HepG2 (cell line): ENCODE measurements around the gene GPD1. TPM values are rescaled to one million over a fixed set of nuclear protein-coding genes. Genes with fewer than 3 reads are reported as not detected.

ENCODE experiments used
- DMAP1 ChIP-seq: IDR thresholded peaks from 2 replicates; pipeline ENCODE4 v1.6.1; 2016
- FOXP1 ChIP-seq, 2 experiments: fragments of 450-650 bp in 1 of 2; IDR thresholded peaks; 2 replicates each; pipeline ENCODE4 v1.6.1; 2017 to 2018; ENCODE audit warnings: antibody characterized with exemption in 1 of 2
- GLI4 ChIP-seq: sonication (generic); formaldehyde crosslinking; IDR thresholded peaks from 2 replicates; pipeline ENCODE4 v1.5.1; 2020; ENCODE audit warnings: missing genetic modification reagents, mild to moderate bottlenecking, moderate library complexity, borderline replicate concordance
- NFAT5 ChIP-seq: sonication (generic); formaldehyde crosslinking; IDR thresholded peaks from 2 replicates; pipeline ENCODE4 v1.4.0; 2020; ENCODE audit warnings: missing genetic modification reagents
- NPAS2 ChIP-seq: sonication (generic); formaldehyde crosslinking; IDR thresholded peaks from 2 replicates; pipeline ENCODE4 v1.8.0; 2022; ENCODE audit warnings: mild to moderate bottlenecking, missing genetic modification reagents, borderline replicate concordance
- PAWR ChIP-seq: sonication (generic); formaldehyde crosslinking; IDR thresholded peaks from 2 replicates; pipeline ENCODE4 v1.4.0; 2020; ENCODE audit warnings: missing genetic modification reagents, mild to moderate bottlenecking, borderline replicate concordance
- POGZ ChIP-seq: sonication (generic); formaldehyde crosslinking; IDR thresholded peaks from 2 replicates; pipeline ENCODE4 v1.4.0; 2020; ENCODE audit warnings: mild to moderate bottlenecking, missing genetic modification reagents
- PRDM4 ChIP-seq: sonication (generic); formaldehyde crosslinking; IDR thresholded peaks from 2 replicates; pipeline ENCODE4 v1.9.0; 2021; ENCODE audit warnings: missing genetic modification reagents, borderline replicate concordance
- SKI ChIP-seq: fragments of 450-650 bp; IDR thresholded peaks from one replicate; pipeline ENCODE4 v1.6.1; 2018; ENCODE audit warnings: mild to moderate bottlenecking; ENCODE audit not compliant: partially characterized antibody
- TBX3 ChIP-seq: fragments of 450-650 bp; IDR thresholded peaks from 2 replicates; pipeline ENCODE4 v1.6.1; 2017; ENCODE audit warnings: antibody characterized with exemption, mild to moderate bottlenecking, inconsistent platforms, borderline replicate concordance
- WIZ ChIP-seq: sonication (generic); formaldehyde crosslinking; IDR thresholded peaks from 2 replicates; pipeline ENCODE4 v1.5.1; 2020; ENCODE audit warnings: mild to moderate bottlenecking, missing genetic modification reagents
- ZMYM2 ChIP-seq: sonication (generic); formaldehyde crosslinking; IDR thresholded peaks from 2 replicates; pipeline ENCODE4 v1.8.0; 2022; ENCODE audit warnings: mild to moderate bottlenecking, missing genetic modification reagents
- ZNF101 ChIP-seq: sonication (generic); formaldehyde crosslinking; IDR thresholded peaks from 2 replicates; pipeline ENCODE4 v1.4.0; 2020; ENCODE audit warnings: mild to moderate bottlenecking, low read depth, missing genetic modification reagents, borderline replicate concordance
- ZNF160 ChIP-seq: sonication (generic); formaldehyde crosslinking; IDR thresholded peaks from 2 replicates; pipeline ENCODE4 v1.8.0; 2022; ENCODE audit warnings: mild to moderate bottlenecking, inconsistent platforms, missing genetic modification reagents
- ZNF24 ChIP-seq: fragments of 450-650 bp; IDR thresholded peaks from 2 replicates; pipeline ENCODE4 v1.6.1; 2017; ENCODE audit warnings: antibody characterized with exemption, mild to moderate bottlenecking
- ZNF263 ChIP-seq: sonication (generic); formaldehyde crosslinking; IDR thresholded peaks from 2 replicates; pipeline ENCODE4 v1.4.0; 2020; ENCODE audit warnings: missing genetic modification reagents
- ZNF562 ChIP-seq: sonication (generic); formaldehyde crosslinking; IDR thresholded peaks from 2 replicates; pipeline ENCODE4 v1.8.0; 2022; ENCODE audit warnings: missing genetic modification reagents, borderline replicate concordance
- ZNF570 ChIP-seq: sonication (generic); formaldehyde crosslinking; IDR thresholded peaks from 2 replicates; pipeline ENCODE4 v1.4.0; 2020; ENCODE audit warnings: mild to moderate bottlenecking, missing genetic modification reagents, borderline replicate concordance
- ZNF792 ChIP-seq: IDR thresholded peaks from 2 replicates; pipeline ENCODE4 v1.6.1; 2016
- ZSCAN21 ChIP-seq: sonication (generic); formaldehyde crosslinking; IDR thresholded peaks from 2 replicates; pipeline ENCODE4 v1.8.0; 2022; ENCODE audit warnings: mild to moderate bottlenecking, missing genetic modification reagents, moderate library complexity, borderline replicate concordance
- ZSCAN31 ChIP-seq: sonication (generic); formaldehyde crosslinking; IDR thresholded peaks from 2 replicates; pipeline ENCODE4 v1.5.0; 2020; ENCODE audit warnings: low read depth, mild to moderate bottlenecking, missing genetic modification reagents
- polyA plus RNA-seq, 8 experiments: library from polyadenylated mRNA; depleted of rRNA in 3 of 8; stranded (reverse) in 7 of 8; unstranded in 1 of 8; fragments of >200 nt; fragmentation: Illumina TruSeq in 4 of 8; extraction: Trizol in 4 of 8; gene quantifications; 2 replicates each; pipeline versions ENCODE4 v1.2.1 to v1.2.3, GENCODE V29; 2011 to 2016; ENCODE audit warnings: low read depth in 4 of 8, missing spikeins in 1 of 8, mixed read lengths in 1 of 8; ENCODE audit not compliant: insufficient read depth in 1 of 8
- total RNA-seq, 5 experiments: library from RNA; depleted of rRNA; stranded (reverse); fragments of >200 nt; fragmentation: Illumina TruSeq; extraction: Trizol; gene quantifications; 2 replicates each; pipeline ENCODE4 v1.2.3, GENCODE V29; 2016; ENCODE audit warnings: low read depth in 1 of 5

GPD1 gene
- total and polyA plus RNA-seq, 2 of the 13 experiments (the other 11 are each of a cell fraction or from before 2014, with no cell fraction given) = 3.7 to 30.6 TPM

- no peak for TF ChIP-seq ZMYM2
- no peak for TF ChIP-seq ZNF570 (CRISPR knock-in tag)
- TF ChIP-seq ZNF562 (CRISPR knock-in tag) = no peak
- no peak for TF ChIP-seq ZNF160
- TF ChIP-seq FOXP1 (IDR thresholded peaks at IDR 0.05) = no peak
- TF ChIP-seq FOXP1 (CRISPR knock-in tag; IDR thresholded peaks at IDR 0.05) = peak; percentile 60; the same call in 1 of the 2 replicates
- 0 out of 2 replicates have a peak, but pooled peaks have one; percentile 57 for TF ChIP-seq ZSCAN31 (CRISPR knock-in tag)
- TF ChIP-seq PAWR = no peak
- TF ChIP-seq POGZ (CRISPR knock-in tag) = no peak
- no peak for TF ChIP-seq TBX3
- no peak for TF ChIP-seq ZNF263 (CRISPR knock-in tag)
- TF ChIP-seq GLI4 (CRISPR knock-in tag) = no peak
- no peak for TF ChIP-seq NPAS2 (CRISPR knock-in tag)
- TF ChIP-seq ZNF24 = no peak
- TF ChIP-seq ZSCAN21 = no peak
- no peak for TF ChIP-seq ZNF101
- TF ChIP-seq NFAT5 (CRISPR knock-in tag) = no peak
- TF ChIP-seq DMAP1 (CRISPR knock-in tag) = peak; percentile 65; the same call in 1 of the 2 replicates
- no peak for TF ChIP-seq WIZ (CRISPR knock-in tag)
- peak; percentile 14 for TF ChIP-seq SKI
- TF ChIP-seq ZNF792 (CRISPR knock-in tag) = peak; percentile 43; the same call in 1 of the 2 replicates
- no peak for TF ChIP-seq PRDM4
Observed at GRCh38 chr12:50082644-50083043, 21.2 kb upstream of the GPD1 start (continued).
